CD4-positive, alpha-beta T cell (primary cell): ENCODE data around the gene GGNBP2. TPM values are rescaled to one million over a fixed set of nuclear protein-coding genes. Genes with fewer than 3 reads are reported as not detected.
A peak's percentile ranks its signal among the peaks of the same experiment; 100 is the strongest.

ENCODE experiments used
- ATAC-seq: fragments of 200-7000 bp; cut with Tn5 transposase; one replicate; pipeline ENCODE4 v1.10.0; 2022; ENCODE audit warnings: mild to moderate bottlenecking; ENCODE audit not compliant: poor library complexity
- CTCF ChIA-PET: fragments of 350-600 bp; sonication (Branson Sonifier 250); formaldehyde crosslinking; loops from one replicate; lab custom pipeline; 2021; ENCODE audit warnings: antibody characterized with exemption, inconsistent platforms; lab: Charles Lee
- POLR2A ChIA-PET: fragments of 350-600 bp; sonication (Branson Sonifier 250); formaldehyde crosslinking; loops from one replicate; lab custom pipeline; 2021; ENCODE audit warnings: antibody characterized with exemption, inconsistent platforms; lab: Charles Lee
- DNase-seq, 14 experiments: peaks; one replicate each; pipeline ENCODE4 v3.0.0-alpha.2; 2013 to 2020; ENCODE audit warnings: mixed read lengths in 2 of 14
- H3K27ac ChIP-seq, 2 donors: one replicate each; pipeline versions ENCODE4 v1.5.1 to v1.7.0; 2013; ENCODE audit warnings: low read length in 2 of 2, low read depth in 1 of 2, mild to moderate bottlenecking in 1 of 2
- H3K27me3 ChIP-seq, 2 experiments: 1 replicate in 1 of 2; 2 replicates in 1 of 2; pipeline versions ENCODE4 v1.6.1 to v1.7.0; 2013; ENCODE audit warnings: low read length in 2 of 2, control low read depth in 1 of 2, mild to moderate bottlenecking in 1 of 2, moderate library complexity in 1 of 2; ENCODE audit not compliant: insufficient read depth in 2 of 2, control insufficient read depth in 1 of 2
- H3K36me3 ChIP-seq: one replicate; pipeline ENCODE4 v1.6.1; 2013; ENCODE audit warnings: low read length, control low read depth; ENCODE audit not compliant: insufficient read depth
- H3K4me1 ChIP-seq: one replicate; pipeline ENCODE4 v1.6.1; 2013; ENCODE audit warnings: low read length, control low read depth; ENCODE audit not compliant: insufficient read depth
- H3K4me3 ChIP-seq: one replicate; pipeline ENCODE4 v1.5.1; 2013; ENCODE audit warnings: mild to moderate bottlenecking, low read length, moderate library complexity
- H3K9me3 ChIP-seq, 2 experiments: 1 replicate in 1 of 2; 2 replicates in 1 of 2; pipeline versions ENCODE4 v1.6.1 to v1.7.0; 2013; ENCODE audit warnings: low read length in 2 of 2, mild to moderate bottlenecking in 2 of 2, control low read depth in 1 of 2, moderate library complexity in 1 of 2; ENCODE audit not compliant: control insufficient read depth in 1 of 2, insufficient read depth in 1 of 2
- H3K27ac Mint-ChIP-seq: one replicate; pipeline ENCODE4 v1.8.0; 2020; ENCODE audit warnings: mixed read lengths
- H3K27me3 Mint-ChIP-seq: one replicate; pipeline ENCODE4 v1.8.0; 2021; ENCODE audit warnings: mixed read lengths
- H3K36me3 Mint-ChIP-seq: one replicate; pipeline ENCODE4 v1.8.0; 2021; ENCODE audit warnings: low read depth, mixed read lengths
- H3K4me1 Mint-ChIP-seq: one replicate; pipeline ENCODE4 v1.8.0; 2021; ENCODE audit warnings: low read depth, mixed read lengths
- H3K4me3 Mint-ChIP-seq: one replicate; pipeline ENCODE4 v1.8.0; 2020; ENCODE audit warnings: mild to moderate bottlenecking, mixed read lengths
- H3K9me3 Mint-ChIP-seq: one replicate; pipeline ENCODE4 v1.8.0; 2020; ENCODE audit warnings: mixed read lengths
- CTCF ChIP-seq: fragments of 200-600 bp; IDR thresholded peaks from one replicate; pipeline ENCODE4 v1.8.0; 2022; ENCODE audit warnings: antibody characterized with exemption, mild to moderate bottlenecking
- intact Hi-C, 2 experiments: fragments of 100-400 bp; cut with DNase I in 1 of 2; cut with micrococcal nuclease in 1 of 2; formaldehyde crosslinking; loops; one replicate each; pipeline versions ENCODE4 v1.15.1 to v1.9.0; 2023 to 2025; cut with DNase I, micrococcal nuclease
- total RNA-seq, 174 experiments: library from RNA in 2 of 174; stranded (reverse) in 2 of 174; gene quantifications; one replicate each; pipeline ENCODE4 v1.2.3 and lab custom pipeline; 2021 to 2026

Gene GGNBP2
- total RNA-seq, 2 experiments from 2014 or later, result 216 to 228 TPM

DNA sequence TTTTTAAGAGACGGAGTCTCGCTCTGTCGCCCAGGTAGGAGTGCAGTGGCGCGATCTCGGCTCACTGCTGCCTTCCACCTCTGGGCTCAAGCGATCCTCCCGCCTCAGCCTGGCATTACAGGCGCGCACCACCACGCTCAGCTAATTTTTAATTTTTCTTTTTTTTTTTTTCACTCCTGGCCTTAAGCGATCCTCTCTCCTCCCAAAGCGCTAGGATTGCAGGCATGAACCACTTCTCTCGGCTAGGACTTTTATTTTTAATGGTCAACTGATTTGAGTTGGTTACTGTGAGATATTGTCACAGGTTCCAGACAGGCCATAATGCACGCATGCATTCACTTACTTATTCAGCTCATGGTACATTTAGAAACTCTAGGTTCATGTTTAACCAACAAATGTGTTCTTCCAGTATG, 9.0 kb upstream of the GGNBP2 start:
- no peaks in the 10 kb centered on the region for H3K27me3 ChIP-seq
- Mint-ChIP-seq H3K9me3 (no peaks in the 10 kb centered on the region), H3K4me1 (peaks cover 25% of the 10 kb centered on the region), H3K27me3 (no peaks in the 10 kb centered on the region), H3K36me3 (peaks cover 28% of the 10 kb centered on the region), H3K4me3 (peak overlapping the region; percentile 93), H3K27ac (peak overlapping the region; percentile 95)
- H3K4me1 ChIP-seq, result peaks cover 19% of the 10 kb centered on the region
- POLR2A ChIA-PET, result interaction anchor here (0.6 to 3.6 kb wide), 12 partner anchors 9 to 187 kb away, joined by 3 to 145 read pairs (median 5); partner anchors contain the start of genes GGNBP2, MRM1 and ZNHIT3
- peak overlapping the region; percentile 95 for H3K4me3 ChIP-seq
- no peaks in the 10 kb centered on the region for H3K9me3 ChIP-seq
- CTCF ChIA-PET, result interaction anchor here (1.0 to 3.1 kb wide), 6 partner anchors 8 to 66 kb away, joined by 3 to 33 read pairs (median 4); partner anchors contain the start of genes GGNBP2 and MRM1
- no peak for ATAC-seq
- DNase-seq, result peak in 1 of 14 experiments; percentile 13
- intact Hi-C loops, result loop anchor here (1.0 kb wide), 2 partner anchors 9 to 10 kb away; partner anchors contain the start of gene GGNBP2 (in 1 of the 2)
- H3K27ac ChIP-seq, result peak overlapping the region; percentile 95 to 97
- peaks cover 12% of the 10 kb centered on the region for H3K36me3 ChIP-seq
- TF ChIP-seq CTCF, result no peak

DNA sequence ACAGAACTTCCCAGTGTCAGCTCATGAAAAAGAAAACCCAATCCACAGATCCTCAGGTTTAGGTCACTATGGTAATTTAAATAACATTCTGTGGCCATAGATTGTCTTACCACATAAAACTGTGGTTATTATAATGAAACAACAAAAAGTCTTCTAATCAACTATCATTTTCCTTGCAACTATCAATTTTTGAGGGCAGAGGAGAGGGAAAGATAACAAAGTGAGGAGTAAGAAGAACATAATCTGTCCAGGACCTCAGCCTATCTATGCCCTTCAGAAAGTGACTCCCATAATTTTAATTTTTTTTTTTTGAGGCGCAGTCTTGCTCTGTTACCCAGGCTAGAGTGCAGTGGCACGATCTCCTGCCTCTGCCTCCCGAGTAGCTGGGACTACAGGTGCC, 4.0 kb upstream of the GGNBP2 start:
- Mint-ChIP-seq H3K4me1 (peaks cover 19% of the 10 kb centered on the region), H3K4me3 (no peak overlapping the region), H3K36me3 (peaks cover 24% of the 10 kb centered on the region), H3K27me3 (no peaks in the 10 kb centered on the region), H3K9me3 (no peaks in the 10 kb centered on the region), H3K27ac (no peak overlapping the region)
- Histone ChIP-seq H3K9me3 (no peaks in the 10 kb centered on the region), H3K36me3 (peaks cover 7% of the 10 kb centered on the region), H3K27me3 (no peaks in the 10 kb centered on the region), H3K27ac (no peak overlapping the region), H3K4me3 (no peak overlapping the region), H3K4me1 (peaks cover 24% of the 10 kb centered on the region)
- no peak for DNase-seq
- CTCF ChIA-PET, result no interaction called here
- intact Hi-C loops, result loop anchor here in 1 of 2 experiments (5.0 kb wide), 1 partner anchor 182 kb away; no protein-coding TSS in a partner anchor
- TF ChIP-seq CTCF, result no peak
- POLR2A ChIA-PET, result interaction anchor here (1.2 kb wide), 1 partner anchor 10 kb away, joined by 4 read pairs; no protein-coding TSS in a partner anchor
- ATAC-seq, result no peak

- POLR2A ChIA-PET, result no interaction called here
- peaks cover 38% of the 10 kb centered on the region for H3K36me3 Mint-ChIP-seq
- Histone ChIP-seq H3K27ac (no peak overlapping the region), H3K4me1 (peaks cover 22% of the 10 kb centered on the region), H3K4me3 (no peak overlapping the region), H3K9me3 (no peaks in the 10 kb centered on the region), H3K27me3 (no peaks in the 10 kb centered on the region), H3K36me3 (peaks cover 8% of the 10 kb centered on the region)
- TF ChIP-seq CTCF, result no peak
- peaks cover 32% of the 10 kb centered on the region for H3K4me1 Mint-ChIP-seq
- H3K4me3 Mint-ChIP-seq, result peak overlapping the region; percentile 48
- peak overlapping the region; percentile 97 for H3K27ac Mint-ChIP-seq
- H3K9me3 Mint-ChIP-seq, result no peaks in the 10 kb centered on the region
- DNase-seq, result no peak
- ATAC-seq, result no peak
- no peaks in the 10 kb centered on the region for H3K27me3 Mint-ChIP-seq
- CTCF ChIA-PET, result interaction anchor here (2.1 kb wide), 1 partner anchor 8 kb away, joined by 18 read pairs; the partner anchor contains the start of genes MYO19 and PIGW
- intact Hi-C loops, result loop anchor here in 1 of 2 experiments (5.0 kb wide), 1 partner anchor 180 kb away; no protein-coding TSS in a partner anchor
Measured at GRCh38 chr17:36542755-36543154, 2.0 kb upstream of the GGNBP2 start.
